Fibroblast of lung (primary cell): Measurements from ENCODE around the gene DPP10.

Experiments used
- EZH2 ChIP-seq: IDR thresholded peaks from 2 replicates; pipeline ENCODE4 v1.5.1; 2012; ENCODE audit warnings: low read length, control low read depth, mild to moderate bottlenecking; ENCODE audit errors: missing control alignments
- TF ChIP-seq, protein P1 (sequence below), 2 donors: IDR thresholded peaks in 1 of 2; conservative IDR thresholded peaks in 1 of 2; 1 replicate in 1 of 2; 2 replicates in 1 of 2; pipeline ENCODE4 v1.5.1; 2011 to 2012; ENCODE audit warnings: low read length in 2 of 2, control low read depth in 1 of 2, inconsistent platforms in 1 of 2, low read depth in 1 of 2, mild to moderate bottlenecking in 1 of 2

DNA sequence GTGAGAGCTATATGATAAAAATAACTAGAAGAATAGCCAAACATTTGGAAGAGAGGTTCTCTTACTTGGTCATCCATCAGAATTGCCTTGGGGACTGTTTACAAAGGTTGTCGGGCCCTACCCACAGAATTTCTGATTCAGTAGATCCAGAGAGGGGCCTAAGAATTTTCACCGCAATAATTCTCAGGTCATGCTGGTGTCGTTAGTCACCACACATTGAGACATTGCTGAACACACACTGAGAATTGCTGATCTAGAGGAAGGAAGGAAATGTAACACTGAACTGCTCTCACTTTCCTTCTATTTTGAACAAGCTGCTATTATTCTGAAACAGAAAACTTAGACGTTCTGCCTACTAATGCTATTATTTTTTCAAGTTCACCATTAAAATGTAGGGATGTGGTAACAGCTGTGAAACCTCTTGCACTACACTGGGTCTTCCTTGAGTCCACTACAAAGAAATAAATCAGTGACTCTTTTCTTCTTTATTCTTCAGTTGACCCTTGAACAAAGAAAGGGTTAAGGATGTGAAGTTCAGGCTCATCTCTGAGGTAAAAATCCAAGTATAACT is 491.3 kb downstream of the DPP10 start:
- TF ChIP-seq, protein P1, sequence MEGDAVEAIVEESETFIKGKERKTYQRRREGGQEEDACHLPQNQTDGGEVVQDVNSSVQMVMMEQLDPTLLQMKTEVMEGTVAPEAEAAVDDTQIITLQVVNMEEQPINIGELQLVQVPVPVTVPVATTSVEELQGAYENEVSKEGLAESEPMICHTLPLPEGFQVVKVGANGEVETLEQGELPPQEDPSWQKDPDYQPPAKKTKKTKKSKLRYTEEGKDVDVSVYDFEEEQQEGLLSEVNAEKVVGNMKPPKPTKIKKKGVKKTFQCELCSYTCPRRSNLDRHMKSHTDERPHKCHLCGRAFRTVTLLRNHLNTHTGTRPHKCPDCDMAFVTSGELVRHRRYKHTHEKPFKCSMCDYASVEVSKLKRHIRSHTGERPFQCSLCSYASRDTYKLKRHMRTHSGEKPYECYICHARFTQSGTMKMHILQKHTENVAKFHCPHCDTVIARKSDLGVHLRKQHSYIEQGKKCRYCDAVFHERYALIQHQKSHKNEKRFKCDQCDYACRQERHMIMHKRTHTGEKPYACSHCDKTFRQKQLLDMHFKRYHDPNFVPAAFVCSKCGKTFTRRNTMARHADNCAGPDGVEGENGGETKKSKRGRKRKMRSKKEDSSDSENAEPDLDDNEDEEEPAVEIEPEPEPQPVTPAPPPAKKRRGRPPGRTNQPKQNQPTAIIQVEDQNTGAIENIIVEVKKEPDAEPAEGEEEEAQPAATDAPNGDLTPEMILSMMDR (conservative IDR thresholded peaks at IDR 0.05 in 1 of 2, IDR thresholded peaks at IDR 0.05 in 1 of 2; ENCODE audit: low read depth in 1 of 2, low read length in 2 of 2): no peak
- TF ChIP-seq EZH2: no peak
